Thyroid gland (tissue), 4 donors: Measurements from ENCODE around the gene NEURL4.
"Not testable (repeated sequence)": the region's sequence is repeated elsewhere in the genome, so short reads cannot be mapped to it uniquely, and the experiment has no call there.

Source experiments
- CTCF ChIP-seq, 6 experiments: fragments of 200-600 bp in 3 of 6; fragments of 450-650 bp in 3 of 6; sonication (generic) in 3 of 6; IDR thresholded peaks; one replicate each; pipeline ENCODE4 v1.5.1; 2016 to 2019; ENCODE audit warnings: antibody characterized with exemption in 6 of 6, mild to moderate bottlenecking in 2 of 6, inconsistent platforms in 1 of 6, moderate library complexity in 1 of 6
- POLR2A ChIP-seq, 2 donors: fragments of 450-650 bp; IDR thresholded peaks; one replicate each; pipeline ENCODE4 v1.6.1; 2017; ENCODE audit warnings: antibody characterized with exemption in 2 of 2, mild to moderate bottlenecking in 2 of 2, moderate library complexity in 1 of 2

GRCh38 chr17:7365963-7366362 is 36.8 kb upstream of the NEURL4 start:
- not testable (repeated sequence) for TF ChIP-seq CTCF, POLR2A (IDR thresholded peaks at IDR 0.05)
